Ascending aorta (tissue), 2 donors: ENCODE results near the gene PTPN3. TPM values are rescaled to one million over a fixed set of nuclear protein-coding genes. Genes with fewer than 3 reads are reported as not detected.

ENCODE experiments used
- DNase-seq, 2 donors: peaks; one replicate each; pipeline ENCODE4 v3.0.0-alpha.2; 2019; ENCODE audit warnings: low spot score in 2 of 2
- H3K27ac ChIP-seq, 2 donors: fragments of 200-600 bp; sonication (generic); one replicate each; pipeline ENCODE4 v1.5.1; 2016 to 2017; ENCODE audit warnings: mild to moderate bottlenecking in 1 of 2
- H3K27me3 ChIP-seq: fragments of 200-600 bp; sonication (generic); one replicate; pipeline ENCODE4 v1.5.1; 2017
- H3K36me3 ChIP-seq, 2 donors: fragments of 200-600 bp; sonication (generic); one replicate each; pipeline ENCODE4 v1.5.1; 2016
- H3K4me1 ChIP-seq, 2 donors: fragments of 200-600 bp; sonication (generic); one replicate each; pipeline ENCODE4 v1.5.1; 2016 to 2017; ENCODE audit warnings: mild to moderate bottlenecking in 1 of 2
- H3K4me3 ChIP-seq, 2 donors: fragments of 200-600 bp; sonication (generic); one replicate each; pipeline ENCODE4 v1.5.1; 2016 to 2017; ENCODE audit warnings: mild to moderate bottlenecking in 1 of 2
- H3K9me3 ChIP-seq, 2 donors: fragments of 200-600 bp; sonication (generic); one replicate each; pipeline ENCODE4 v1.5.1; 2016
- intact Hi-C: fragments of 100-400 bp; cut with DNase I; formaldehyde crosslinking; loops from one replicate; pipeline ENCODE4 v1.15.1; 2023
- total RNA-seq: library from RNA; depleted of rRNA; stranded (reverse); fragments of >200 nt; gene quantifications from one replicate; pipeline ENCODE4 v1.1.0, GENCODE V29; 2016
- TF ChIP-seq, protein P1 (sequence below), 3 experiments: fragments of 200-600 bp in 2 of 3; fragments of 450-650 bp in 1 of 3; sonication (generic) in 2 of 3; IDR thresholded peaks; one replicate each; pipeline ENCODE4 v1.5.1; 2016 to 2019; ENCODE audit warnings: antibody characterized with exemption in 3 of 3, mild to moderate bottlenecking in 1 of 3, moderate library complexity in 1 of 3

Gene PTPN3
- total RNA-seq, 1 donor from 2014 or later = 4.3 TPM

DNA sequence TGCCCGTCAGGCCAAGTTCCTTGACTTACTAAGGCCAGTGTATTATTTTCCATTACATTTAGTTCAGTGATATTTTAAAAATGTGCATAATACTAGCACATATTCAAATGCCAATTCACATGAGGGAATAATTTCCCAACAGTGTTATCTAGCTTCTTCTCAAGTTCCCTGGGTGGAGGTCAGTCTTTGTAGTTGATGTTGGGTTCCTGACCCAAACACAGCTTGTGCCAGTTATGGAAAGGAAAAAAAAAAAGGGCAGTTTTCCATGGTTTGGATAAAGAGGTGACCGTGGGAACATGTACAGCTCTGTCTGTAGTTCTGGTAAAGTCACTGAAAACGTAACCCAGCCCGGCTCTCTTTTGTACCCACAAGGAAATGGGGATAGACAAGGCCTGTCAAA is 11.5 kb upstream of the PTPN3 start:
- no peaks in the 10 kb centered on the region for H3K9me3 ChIP-seq
- peak overlapping the region; percentile 58 to 59 for H3K27ac ChIP-seq
- TF ChIP-seq, protein P1, sequence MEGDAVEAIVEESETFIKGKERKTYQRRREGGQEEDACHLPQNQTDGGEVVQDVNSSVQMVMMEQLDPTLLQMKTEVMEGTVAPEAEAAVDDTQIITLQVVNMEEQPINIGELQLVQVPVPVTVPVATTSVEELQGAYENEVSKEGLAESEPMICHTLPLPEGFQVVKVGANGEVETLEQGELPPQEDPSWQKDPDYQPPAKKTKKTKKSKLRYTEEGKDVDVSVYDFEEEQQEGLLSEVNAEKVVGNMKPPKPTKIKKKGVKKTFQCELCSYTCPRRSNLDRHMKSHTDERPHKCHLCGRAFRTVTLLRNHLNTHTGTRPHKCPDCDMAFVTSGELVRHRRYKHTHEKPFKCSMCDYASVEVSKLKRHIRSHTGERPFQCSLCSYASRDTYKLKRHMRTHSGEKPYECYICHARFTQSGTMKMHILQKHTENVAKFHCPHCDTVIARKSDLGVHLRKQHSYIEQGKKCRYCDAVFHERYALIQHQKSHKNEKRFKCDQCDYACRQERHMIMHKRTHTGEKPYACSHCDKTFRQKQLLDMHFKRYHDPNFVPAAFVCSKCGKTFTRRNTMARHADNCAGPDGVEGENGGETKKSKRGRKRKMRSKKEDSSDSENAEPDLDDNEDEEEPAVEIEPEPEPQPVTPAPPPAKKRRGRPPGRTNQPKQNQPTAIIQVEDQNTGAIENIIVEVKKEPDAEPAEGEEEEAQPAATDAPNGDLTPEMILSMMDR (IDR thresholded peaks at IDR 0.05) = no peak
- no peak overlapping the region for H3K4me3 ChIP-seq
- no peaks in the 10 kb centered on the region for H3K36me3 ChIP-seq
- peaks cover 0 to 20% of the 10 kb centered on the region in 2 donors for H3K4me1 ChIP-seq
- no peak for DNase-seq
- intact Hi-C loops = loop anchor here (5.0 kb wide), 1 partner anchor 37 kb away; no protein-coding TSS in a partner anchor
- no peaks in the 10 kb centered on the region for H3K27me3 ChIP-seq

DNA sequence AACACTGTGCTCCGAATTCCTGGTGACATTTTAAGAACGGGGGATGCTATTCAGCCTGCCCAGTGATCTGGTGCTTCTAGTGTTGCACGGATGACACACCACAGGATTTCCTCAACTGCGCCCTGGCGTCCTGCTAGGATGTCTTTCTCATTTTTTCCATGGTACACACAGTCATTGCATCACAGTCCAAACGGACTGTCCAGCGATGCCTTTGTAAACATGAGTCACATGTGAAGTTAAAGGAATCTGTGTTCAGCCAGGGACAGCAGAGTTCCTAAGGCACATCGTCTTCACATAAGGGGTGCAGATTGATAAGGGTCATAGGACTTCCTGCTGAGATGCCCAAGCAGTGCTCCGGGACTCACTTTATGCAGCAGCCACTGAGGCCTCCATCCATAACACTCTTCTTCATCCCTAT is 9.3 kb upstream of the PTPN3 start:
- TF ChIP-seq, protein P1 (IDR thresholded peaks at IDR 0.05) = no peak
- Histone ChIP-seq H3K9me3 (no peaks in the 10 kb centered on the region), H3K4me3 (no peak overlapping the region), H3K4me1 (peaks cover 0 to 20% of the 10 kb centered on the region in 2 donors), H3K36me3 (no peaks in the 10 kb centered on the region), H3K27me3 (no peaks in the 10 kb centered on the region), H3K27ac (peak overlapping the region; percentile 25 to 38)
- intact Hi-C loops = loop anchor here (5.0 kb wide), 1 partner anchor 35 kb away; no protein-coding TSS in a partner anchor
- peak; percentile 31 to 88 for DNase-seq

DNA sequence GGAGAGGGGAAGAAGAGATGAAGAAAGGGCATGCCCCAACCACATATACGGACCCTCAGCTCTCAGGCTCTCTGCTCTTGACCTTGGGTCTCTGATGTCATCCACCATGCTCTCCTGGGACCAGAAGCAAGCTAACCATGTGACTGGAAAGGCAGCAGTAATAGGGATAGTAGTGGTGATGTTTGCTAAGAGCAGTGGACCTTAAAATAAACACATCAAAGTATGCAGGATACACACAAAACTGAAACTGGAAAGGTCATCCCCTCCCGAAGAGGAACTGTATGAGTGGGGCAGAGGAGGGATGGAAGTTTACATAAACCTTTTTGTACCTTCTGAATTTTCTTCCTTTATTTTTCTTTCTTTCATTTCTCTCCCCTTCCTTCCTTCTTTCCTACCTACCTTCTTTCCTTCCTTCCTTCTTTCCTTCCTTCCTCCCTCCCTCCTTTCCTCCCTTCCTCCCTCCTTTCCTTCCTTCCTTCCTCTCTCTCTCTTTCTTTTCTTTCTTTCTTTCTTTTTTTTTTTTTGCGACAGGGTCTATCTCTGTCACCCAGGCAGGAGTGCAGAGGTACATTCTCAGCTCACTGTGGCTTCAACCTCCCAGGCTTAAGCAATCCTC is 8.1 kb upstream of the PTPN3 start:
- intact Hi-C loops = loop anchor here (5.0 kb wide), 1 partner anchor 34 kb away; no protein-coding TSS in a partner anchor
- Histone ChIP-seq H3K36me3 (no peaks in the 10 kb centered on the region), H3K27ac (peak overlapping the region; percentile 18 to 25), H3K27me3 (no peaks in the 10 kb centered on the region), H3K9me3 (no peaks in the 10 kb centered on the region), H3K4me3 (no peak overlapping the region), H3K4me1 (peaks cover 0 to 20% of the 10 kb centered on the region in 2 donors)
- no peak for DNase-seq
- TF ChIP-seq, protein P1 (IDR thresholded peaks at IDR 0.05) = no peak

GRCh38 chr9:109504689-109505088 is 6.6 kb upstream of the PTPN3 start:
- intact Hi-C loops = loop anchor here (5.0 kb wide), 1 partner anchor 32 kb away; no protein-coding TSS in a partner anchor
- no peaks in the 10 kb centered on the region for H3K27me3 ChIP-seq
- DNase-seq = no peak
- H3K9me3 ChIP-seq = no peaks in the 10 kb centered on the region
- H3K27ac ChIP-seq = no peak overlapping the region
- H3K4me3 ChIP-seq = no peak overlapping the region
- peaks cover 0 to 20% of the 10 kb centered on the region in 2 donors for H3K4me1 ChIP-seq
- no peaks in the 10 kb centered on the region for H3K36me3 ChIP-seq
- TF ChIP-seq, protein P1 (IDR thresholded peaks at IDR 0.05) = no peak

- TF ChIP-seq, protein P1 (IDR thresholded peaks at IDR 0.05) = no peak
- peak overlapping the region in 1 of 2 donors; percentile 84 for H3K4me3 ChIP-seq
- DNase-seq = no peak
Observed at GRCh38 chr9:109500421-109500974, 2.4 kb upstream of the PTPN3 start.

More at GRCh38 chr9:109500421-109500974, 2.4 kb upstream of the PTPN3 start:
- Histone ChIP-seq H3K27me3 (no peaks in the 10 kb centered on the region), H3K9me3 (no peaks in the 10 kb centered on the region), H3K36me3 (no peaks in the 10 kb centered on the region), H3K27ac (peak overlapping the region; percentile 53 to 55), H3K4me1 (peaks cover 0 to 19% of the 10 kb centered on the region in 2 donors)
- intact Hi-C loops = no loop called here
